GM18868 (cell line): Measurements from ENCODE around the gene SEC11C.
"Not testable (repeated sequence)": the region's sequence is repeated elsewhere in the genome, so short reads cannot be mapped to it uniquely, and the experiment has no call there.

Experiments
- ATAC-seq: cut with Tn5 transposase; IDR thresholded peaks from one replicate; pipeline ENCODE4 v1.9.1; 2021; ENCODE audit warnings: mild to moderate bottlenecking, moderate library complexity; ENCODE audit not compliant: unreplicated experiment

SEC11C gene

DNA sequence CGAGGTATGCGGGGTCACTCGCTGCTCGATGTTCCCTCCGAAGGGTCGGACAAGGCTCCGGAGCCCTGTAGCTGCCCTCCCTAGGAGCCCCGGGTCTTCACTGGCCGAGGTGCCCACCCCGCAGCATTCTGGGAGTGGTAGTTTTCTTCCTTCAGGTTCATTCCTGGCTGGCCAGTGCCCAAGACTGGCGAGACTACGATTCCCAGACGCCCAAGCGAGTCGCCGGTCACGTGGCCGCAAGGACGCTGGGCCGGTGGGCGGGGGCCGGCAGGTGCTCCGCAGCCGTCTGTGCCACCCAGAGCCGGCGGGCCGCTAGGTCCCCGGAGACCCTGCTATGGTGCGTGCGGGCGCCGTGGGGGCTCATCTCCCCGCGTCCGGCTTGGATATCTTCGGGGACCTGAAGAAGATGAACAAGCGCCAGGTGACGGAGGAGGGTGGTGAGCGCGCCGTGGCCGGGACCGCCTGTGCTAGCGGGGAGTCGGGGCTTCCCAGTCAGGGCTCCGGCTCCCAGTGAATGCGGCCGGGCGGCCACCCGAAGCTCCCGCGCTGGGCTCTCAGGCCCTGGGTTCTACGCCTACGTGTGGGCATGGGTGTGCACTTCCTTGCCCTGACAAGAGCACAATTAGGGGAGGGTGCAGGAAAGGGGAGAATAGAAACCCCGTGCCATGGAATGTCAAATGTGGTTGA, at the start of gene SEC11C:
Gene SEC11C, plus strand, starts transcription at position 270 of the 687 bp plus-strand sequence. Its CDS starts 65 bp downstream, at position 335.
- ATAC-seq = peak; percentile 75

GRCh38 chr18:59090966-59091603, 48.6 kb upstream of the SEC11C start:
- ATAC-seq = no peak

DNA sequence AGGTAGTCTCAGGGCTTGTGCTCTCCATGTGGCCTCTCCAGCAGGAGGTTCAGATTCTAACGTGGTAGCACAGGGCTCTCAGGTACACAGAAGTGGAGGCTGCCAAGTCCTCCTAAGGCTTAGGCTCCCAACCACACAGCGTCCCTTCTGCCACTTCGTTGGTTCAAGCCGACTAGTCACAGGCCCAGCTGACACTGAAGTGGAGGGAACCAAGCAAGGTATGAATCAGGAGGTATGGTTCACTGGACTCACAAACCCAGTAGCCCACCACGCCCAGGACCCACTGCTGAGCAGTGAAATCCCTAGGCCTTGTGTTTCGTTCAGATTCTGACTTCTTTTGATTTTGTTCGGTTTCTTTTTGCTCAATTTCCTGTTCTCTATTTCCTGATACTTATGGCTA, 46.0 kb upstream of the SEC11C start:
- ATAC-seq = peak; percentile 57

DNA sequence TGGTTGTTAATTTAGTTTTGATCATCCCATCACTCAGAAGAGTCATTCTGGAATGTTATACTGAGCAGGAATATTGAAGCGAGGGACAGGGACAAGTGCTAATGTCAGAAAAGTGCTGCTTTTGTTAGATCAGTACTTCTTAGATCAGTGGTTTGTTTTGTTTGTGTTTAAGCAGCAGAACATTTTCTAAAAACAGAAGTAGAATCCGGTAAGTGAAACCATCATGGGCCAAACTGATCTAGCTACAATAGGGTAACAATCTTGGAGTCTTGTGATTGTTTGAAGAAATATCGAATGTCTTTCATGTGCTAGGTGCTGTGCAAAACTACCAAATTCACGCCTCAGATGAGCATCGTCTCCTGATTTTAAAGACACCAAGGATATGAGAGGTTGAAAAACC, 45.1 kb upstream of the SEC11C start:
- peak; percentile 42 for ATAC-seq

- ATAC-seq = no peak
These were observed 43.4 kb upstream of the SEC11C start for GRCh38 chr18:59096098-59096789.

DNA sequence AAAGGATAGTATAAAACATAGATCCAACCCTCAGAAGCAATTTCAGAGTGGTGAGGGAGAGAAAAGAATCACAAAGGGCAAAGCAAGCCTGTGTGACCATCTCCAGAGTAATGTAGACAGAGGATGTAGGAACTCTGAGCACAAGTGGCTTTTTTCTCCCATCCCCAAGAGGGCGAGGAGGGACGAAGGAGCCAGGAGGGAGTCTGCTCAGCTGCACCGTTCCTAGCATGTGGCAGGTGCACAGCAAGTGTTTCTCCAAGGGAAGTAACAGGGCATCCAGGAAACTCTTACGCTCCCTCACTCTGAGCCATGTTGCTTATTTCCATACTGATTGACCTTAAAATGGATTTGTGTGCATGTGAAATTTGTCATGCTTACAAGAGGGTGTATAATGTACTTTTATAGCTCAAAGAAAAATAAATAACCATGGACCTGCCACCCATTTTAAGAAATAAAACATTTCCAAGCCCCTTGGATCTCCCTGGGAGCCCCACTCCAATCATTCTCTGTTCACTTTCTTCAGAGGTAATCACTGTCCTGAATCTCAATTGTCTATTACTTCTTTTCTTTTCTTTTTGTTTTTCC, 37.8 kb upstream of the SEC11C start:
- ATAC-seq = no peak

DNA sequence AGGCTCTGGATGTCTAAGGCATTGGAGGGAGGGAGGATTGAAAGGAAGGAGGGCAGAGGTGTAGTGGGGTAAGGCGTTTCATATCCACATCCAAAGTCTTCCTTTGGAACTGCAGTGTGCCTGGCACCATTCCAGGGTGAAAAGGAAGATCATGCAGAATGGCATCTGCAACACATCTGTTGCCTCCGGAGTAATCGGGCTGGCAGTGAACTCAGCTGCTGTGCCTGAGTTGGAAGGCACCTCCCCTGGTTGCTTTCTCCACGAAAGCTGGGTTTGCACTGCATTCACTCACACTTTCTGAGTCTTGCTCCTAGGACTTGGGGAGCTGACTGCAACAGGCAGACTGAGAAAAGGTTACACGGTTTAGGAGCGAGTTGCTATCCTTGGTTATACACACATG, 30.3 kb upstream of the SEC11C start:
- no peak for ATAC-seq

DNA sequence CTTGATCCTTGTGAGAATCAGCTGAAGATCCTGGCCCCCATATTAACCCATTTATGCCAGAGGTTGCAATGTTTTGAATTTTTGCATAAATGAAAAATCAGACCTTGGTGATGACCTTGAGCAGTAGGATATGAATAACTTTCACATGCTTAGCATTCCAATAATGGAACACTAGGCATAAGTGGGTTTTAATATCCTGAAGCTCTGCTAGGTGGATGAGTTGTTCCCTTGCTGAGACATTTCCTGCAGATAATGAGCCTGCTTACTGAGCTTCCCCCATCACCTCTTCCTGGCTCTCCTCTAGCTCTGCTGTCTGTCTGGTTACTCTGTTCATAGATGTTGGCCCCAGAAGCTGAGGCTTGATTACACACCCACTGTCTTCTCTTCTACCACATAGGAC, 25.5 kb upstream of the SEC11C start:
- ATAC-seq = no peak

DNA sequence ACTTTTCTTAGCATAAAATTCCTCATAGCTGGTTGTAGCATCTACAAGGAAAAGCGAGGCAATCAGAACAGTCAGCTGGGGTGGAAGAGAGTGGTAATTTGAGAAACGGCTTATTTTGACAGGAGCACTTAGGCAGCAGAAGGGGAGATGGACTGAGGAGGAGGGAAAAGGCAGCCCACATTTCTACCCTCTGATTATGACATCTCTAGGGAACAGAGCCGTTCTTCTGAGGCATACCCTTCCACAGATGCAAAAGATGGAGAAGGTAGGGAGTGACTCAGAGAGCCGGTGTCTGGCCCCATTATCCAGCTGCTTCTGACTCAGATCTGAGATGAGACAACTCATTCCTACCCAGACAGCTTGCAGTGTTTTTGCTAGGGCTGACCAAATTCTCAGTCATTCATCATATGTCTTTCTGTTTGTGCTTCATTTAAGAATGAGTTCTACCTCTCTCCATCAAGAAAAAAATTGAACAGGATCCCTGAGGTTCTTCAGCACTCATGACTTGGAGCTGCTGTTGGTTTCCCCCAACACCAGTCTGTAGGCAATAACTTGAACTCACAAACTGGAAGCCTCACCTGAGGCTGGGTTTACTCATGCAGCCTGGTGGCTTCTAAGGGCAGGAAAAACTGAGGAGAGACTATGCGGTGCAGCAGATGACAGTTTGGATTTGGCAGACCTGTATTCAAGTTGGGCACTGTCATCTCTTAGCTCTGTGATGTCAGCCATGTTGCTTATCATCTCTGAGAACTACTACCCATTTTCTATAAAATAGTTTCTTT, 15.9 kb upstream of the SEC11C start:
- ATAC-seq = peak; percentile 63

DNA sequence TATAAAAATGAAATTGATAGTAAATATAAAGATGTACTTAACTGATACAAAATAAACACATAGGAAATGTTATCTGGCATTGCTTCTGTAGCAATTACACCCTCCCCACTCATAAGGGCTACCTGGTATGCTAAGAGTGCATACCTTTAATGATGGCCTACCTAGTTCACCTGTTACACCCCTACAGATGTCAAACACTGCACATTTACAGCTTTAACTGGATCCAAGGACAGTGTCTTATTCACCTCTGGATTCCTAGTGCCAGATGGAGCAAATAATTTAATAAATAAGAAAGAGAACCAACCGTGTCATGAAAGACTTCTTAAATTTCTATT, 15.3 kb upstream of the SEC11C start:
- no peak for ATAC-seq

GRCh38 chr18:59127047-59127446, 12.6 kb upstream of the SEC11C start:
- no peak for ATAC-seq

DNA sequence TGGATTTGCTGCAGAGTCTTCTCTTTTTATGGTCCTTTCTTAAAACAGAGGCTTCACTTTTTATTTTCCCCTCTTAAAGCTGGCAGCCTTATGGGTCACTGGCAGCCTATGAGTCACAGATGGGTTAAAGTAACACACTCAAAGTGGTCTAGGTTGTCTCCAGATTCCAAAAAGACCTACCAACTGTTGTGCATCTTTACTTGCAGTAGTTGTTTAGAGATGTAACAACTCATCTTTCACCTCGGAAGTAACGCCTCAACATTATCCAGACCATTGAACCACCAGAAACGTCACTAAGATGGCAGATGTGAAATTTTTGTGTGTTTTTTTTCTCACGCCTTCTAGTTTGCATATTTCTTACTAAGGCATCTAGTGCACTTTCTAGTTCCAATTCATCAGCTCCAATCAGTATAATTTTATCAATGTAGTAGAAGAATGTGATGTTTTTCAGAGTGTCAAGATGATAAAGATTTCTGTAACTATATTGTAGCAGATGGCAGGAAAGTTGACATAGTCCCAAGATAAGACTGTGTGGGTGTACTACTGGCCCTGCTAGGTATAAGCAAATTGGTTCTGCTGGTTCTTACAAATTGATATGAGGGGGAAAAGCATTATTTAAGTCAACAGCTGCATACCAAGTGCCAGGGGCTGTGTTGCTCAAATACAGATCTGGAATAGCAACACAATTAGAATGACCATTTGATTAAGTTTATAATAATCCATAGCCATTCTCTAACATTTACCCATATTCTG, 9.6 kb upstream of the SEC11C start:
- ATAC-seq = no peak

DNA sequence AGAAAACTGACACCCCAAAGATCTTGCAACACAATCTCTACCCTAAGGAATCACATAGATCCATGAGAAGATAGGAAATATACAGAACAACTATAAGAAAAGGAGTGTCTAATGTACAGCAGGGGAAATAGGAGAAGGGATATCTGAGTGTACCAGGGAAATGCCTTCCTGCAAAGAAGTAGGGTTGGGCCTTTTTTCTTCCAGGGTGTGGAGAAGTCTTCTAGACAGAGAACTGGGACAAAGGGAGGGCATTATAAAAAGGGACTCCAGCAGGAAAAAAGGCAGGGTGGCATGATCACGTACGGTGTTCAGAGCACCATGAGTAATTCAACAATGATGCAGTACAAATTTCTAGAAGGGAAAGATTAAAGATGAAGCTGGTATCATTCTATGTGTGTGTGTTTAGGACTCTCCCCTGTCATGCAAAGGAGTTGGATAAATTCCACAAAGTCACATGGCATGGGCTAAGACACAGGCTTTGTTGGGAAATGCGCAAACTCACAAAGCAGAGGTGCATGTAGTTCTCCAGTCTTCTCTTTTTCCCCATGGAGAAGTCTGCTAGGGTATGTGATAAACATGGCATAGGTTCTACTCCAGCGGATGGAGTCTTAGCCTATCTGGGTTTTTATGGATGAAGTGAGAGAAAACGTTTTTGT, 6.7 kb upstream of the SEC11C start:
- ATAC-seq = no peak

GRCh38 chr18:59139291-59139614, 431 bp upstream of the SEC11C start:
- peak; percentile 75 for ATAC-seq

- ATAC-seq = no peak
These were observed 710 bp downstream of the SEC11C start for GRCh38 chr18:59140302-59140885.

- ATAC-seq = no peak
These were observed 1.8 kb downstream of the SEC11C start for GRCh38 chr18:59141294-59142068.

DNA sequence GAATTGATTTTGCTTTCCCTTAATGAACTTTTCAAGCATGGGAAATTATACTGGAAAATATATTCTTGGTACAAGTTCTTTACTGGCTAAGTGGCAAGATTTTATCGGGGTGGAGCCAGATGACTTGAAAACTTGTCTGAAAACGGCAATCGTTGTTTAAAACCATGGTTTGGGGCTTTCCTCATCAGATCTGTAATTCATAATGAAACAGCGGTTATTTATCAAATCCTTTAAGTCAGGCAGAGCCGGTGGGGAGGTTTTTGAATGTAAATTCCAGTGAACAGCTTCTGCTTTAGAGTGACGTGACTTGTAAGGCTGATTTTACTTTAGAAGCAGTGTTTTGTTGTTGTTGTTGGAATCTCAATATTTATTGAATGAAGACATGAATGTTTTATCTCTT, 2.6 kb downstream of the SEC11C start:
- no peak for ATAC-seq

- ATAC-seq = not testable (repeated sequence)
These were observed 3.2 kb downstream of the SEC11C start for GRCh38 chr18:59142800-59143416.
